Spinal cord (tissue), 10 donors: ENCODE data around the gene KIRREL3. TPM values are rescaled to one million over a fixed set of nuclear protein-coding genes. Genes with fewer than 3 reads are reported as not detected.
"Not testable (repeated sequence)": the region's sequence is repeated elsewhere in the genome, so short reads cannot be mapped to it uniquely, and the experiment has no call there.

ENCODE experiments used
- DNase-seq, 6 donors: peaks; one replicate each; pipeline versions ENCODE4 v3.0.0 to v3.0.0-alpha.2; 2013 to 2015; ENCODE audit warnings: low spot score in 6 of 6, low read depth in 4 of 6
- H3K27ac ChIP-seq: one replicate; pipeline ENCODE4 v1.5.1; 2013; ENCODE audit warnings: low read depth, low read length, control low read depth
- H3K27me3 ChIP-seq: one replicate; pipeline ENCODE4 v1.6.1; 2013; ENCODE audit warnings: low read length; ENCODE audit not compliant: control insufficient read depth, insufficient read depth
- H3K36me3 ChIP-seq: one replicate; pipeline ENCODE4 v1.6.1; 2013; ENCODE audit warnings: low read length; ENCODE audit not compliant: control insufficient read depth, insufficient read depth
- H3K4me1 ChIP-seq: one replicate; pipeline ENCODE4 v1.6.1; 2013; ENCODE audit warnings: low read length; ENCODE audit not compliant: control insufficient read depth, insufficient read depth
- H3K4me3 ChIP-seq: one replicate; pipeline ENCODE4 v1.5.1; 2013; ENCODE audit warnings: low read depth, low read length, control low read depth
- H3K9me3 ChIP-seq: one replicate; pipeline ENCODE4 v1.6.1; 2013; ENCODE audit warnings: low read length; ENCODE audit not compliant: control insufficient read depth, insufficient read depth
- WGBS: methylation state at CpG from one replicate; pipeline ENCODE4 v1.1.5; 2013; ENCODE audit warnings: missing lambda C conversion rate; ENCODE audit not compliant: insufficient coverage; 5-methylcytosine and 5-hydroxymethylcytosine counted together
- polyA plus RNA-seq, 2 donors: library from polyadenylated mRNA; unstranded; fragments of 120-200 nt; gene quantifications; one replicate each; pipeline ENCODE4 v1.2.1, GENCODE V29; 2013; ENCODE audit not compliant: insufficient read length in 2 of 2
- total RNA-seq, 2 donors: library from RNA; depleted of rRNA in 1 of 2; stranded (reverse); fragments of 120-200 nt in 1 of 2; fragments of >200 nt in 1 of 2; gene quantifications; one replicate each; pipeline versions ENCODE4 v1.2.3 to v1.2.4, GENCODE V29; 2013 to 2014
- donor health status: healthy.

Gene KIRREL3
- total and polyA plus RNA-seq, 4 donors, result 10.0 to 58.1 (median 31.7) TPM

DNA sequence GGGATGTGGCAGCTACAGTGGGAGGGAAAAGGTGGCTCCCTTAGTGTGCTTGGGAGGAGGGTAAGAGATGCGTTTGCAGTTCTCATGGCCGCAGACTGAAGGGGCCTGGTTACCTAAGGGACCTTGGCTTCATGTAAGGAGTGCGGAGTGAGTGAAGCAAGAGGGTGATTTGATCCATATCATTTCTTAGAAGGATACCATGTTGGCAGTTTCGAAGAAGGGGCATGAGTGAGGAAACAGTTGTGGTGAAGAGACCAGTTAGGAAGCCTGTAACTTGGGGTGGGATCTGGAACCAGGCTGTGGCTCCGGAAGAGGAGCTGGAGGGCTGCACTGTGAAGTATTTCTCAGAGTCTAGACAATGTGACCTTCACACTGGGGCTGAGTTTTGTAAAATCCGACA is 600.1 kb downstream of the KIRREL3 start:
- WGBS, result 92% methylated on average over 6 of the region's 6 CpGs
- Histone ChIP-seq H3K4me1 (peaks cover 4% of the 10 kb centered on the region), H3K4me3 (no peak overlapping the region), H3K27ac (no peak overlapping the region), H3K27me3 (no peaks in the 10 kb centered on the region), H3K36me3 (no peaks in the 10 kb centered on the region), H3K9me3 (no peaks in the 10 kb centered on the region)
- DNase-seq, result no peak

DNA sequence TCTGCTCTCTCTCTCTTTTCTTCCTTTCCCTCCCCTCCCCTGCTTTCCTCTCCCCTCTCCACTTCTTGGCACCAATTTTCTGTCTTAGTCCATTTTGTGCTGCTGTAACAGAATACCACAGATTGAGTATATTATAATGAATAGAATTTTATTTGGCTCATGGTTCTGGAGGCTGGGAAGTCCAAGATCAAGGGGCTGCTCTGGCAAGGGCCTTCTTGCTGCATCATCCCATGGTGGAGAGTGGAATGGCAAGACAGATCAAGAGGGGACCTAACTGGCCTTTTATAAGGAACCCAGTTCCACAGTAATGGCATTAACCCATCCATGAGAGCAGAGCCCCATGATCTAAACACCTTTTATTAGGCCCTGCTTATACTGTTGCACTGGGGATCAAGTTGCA is 600.6 kb downstream of the KIRREL3 start:
- H3K27ac ChIP-seq, result no peak overlapping the region
- H3K4me1 ChIP-seq, result peaks cover 8% of the 10 kb centered on the region

DNA sequence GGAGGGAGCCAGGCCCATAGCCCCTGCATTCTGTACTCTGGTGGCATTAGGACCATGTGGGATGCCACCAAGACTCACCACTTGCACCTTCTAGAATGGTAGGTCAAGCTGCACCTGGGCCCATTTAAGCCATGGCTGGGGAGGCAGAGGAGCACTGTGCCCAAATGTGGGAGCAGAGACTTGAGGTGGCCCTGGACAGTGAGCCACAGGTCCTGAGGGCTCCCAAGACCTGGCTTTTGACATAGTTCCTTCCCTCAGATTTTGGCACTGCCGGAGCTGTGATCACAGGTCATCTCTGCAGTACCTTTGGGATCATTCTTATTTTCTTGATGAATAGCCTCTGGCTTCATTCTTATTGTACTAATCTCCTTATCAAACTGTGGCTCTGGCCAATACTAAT is 601.8 kb downstream of the KIRREL3 start:
- 100% methylated on average over 1 of the region's 1 CpG for WGBS
- no peak for DNase-seq
- Histone ChIP-seq H3K9me3 (no peaks in the 10 kb centered on the region), H3K27me3 (no peaks in the 10 kb centered on the region), H3K36me3 (no peaks in the 10 kb centered on the region), H3K4me3 (no peak overlapping the region), H3K27ac (no peak overlapping the region), H3K4me1 (peaks cover 17% of the 10 kb centered on the region)

More for the DNA sequence above, 600.6 kb downstream of the KIRREL3 start:
- H3K27me3 ChIP-seq, result no peaks in the 10 kb centered on the region
- H3K4me3 ChIP-seq, result no peak overlapping the region
- no peak for DNase-seq
- H3K9me3 ChIP-seq, result no peaks in the 10 kb centered on the region
- no peaks in the 10 kb centered on the region for H3K36me3 ChIP-seq

DNA sequence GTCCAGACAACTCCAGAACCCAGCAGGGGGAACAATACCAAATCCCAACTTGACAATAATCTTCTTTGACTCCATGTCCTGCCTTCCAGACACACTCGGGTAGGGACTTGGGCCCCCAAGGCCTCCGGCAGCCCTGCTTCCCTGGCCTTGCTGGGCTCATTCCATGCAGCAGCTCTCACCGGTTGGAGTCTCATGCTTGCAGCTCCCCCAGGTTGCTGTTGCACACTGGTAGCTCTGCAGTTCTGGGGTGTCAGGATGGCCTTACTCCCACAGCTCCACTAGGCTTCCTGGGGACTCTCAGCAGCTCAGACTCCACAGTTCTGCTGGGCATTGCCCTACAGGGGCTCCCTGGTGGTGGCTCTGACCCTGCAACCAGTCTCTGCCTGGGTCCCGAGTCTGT is 602.3 kb downstream of the KIRREL3 start:
- peaks cover 18% of the 10 kb centered on the region for H3K4me1 ChIP-seq
- no peak overlapping the region for H3K4me3 ChIP-seq
- no peak for DNase-seq
- no peak overlapping the region for H3K27ac ChIP-seq
- H3K27me3 ChIP-seq, result no peaks in the 10 kb centered on the region
- H3K36me3 ChIP-seq, result no peaks in the 10 kb centered on the region
- WGBS, result 98% methylated on average over 4 of the region's 4 CpGs
- no peaks in the 10 kb centered on the region for H3K9me3 ChIP-seq

DNA sequence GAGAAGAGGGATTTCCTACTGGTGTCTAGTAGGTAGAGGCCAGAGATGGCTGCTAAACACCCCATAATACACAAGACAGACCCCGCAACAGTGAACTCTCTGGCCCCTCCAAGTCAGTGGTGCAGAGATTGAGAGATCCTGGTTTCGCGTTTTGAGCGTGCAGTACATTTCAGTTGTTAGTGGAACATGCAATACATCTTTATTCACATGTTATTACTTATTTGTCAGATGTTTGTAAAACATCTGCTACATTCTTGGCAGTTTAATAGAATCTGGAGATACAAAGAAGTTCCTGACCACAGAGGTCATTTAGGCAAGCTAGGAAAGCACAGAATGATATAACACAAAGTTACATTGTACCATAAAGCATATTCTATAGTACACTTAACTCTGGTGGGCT is 603.6 kb downstream of the KIRREL3 start:
- H3K27ac ChIP-seq, result no peak overlapping the region
- H3K36me3 ChIP-seq, result no peaks in the 10 kb centered on the region
- no CpG with 5 or more reads among the region's 4 CpGs for WGBS
- DNase-seq, result no peak
- H3K27me3 ChIP-seq, result no peaks in the 10 kb centered on the region
- no peak overlapping the region for H3K4me3 ChIP-seq
- H3K4me1 ChIP-seq, result peaks cover 31% of the 10 kb centered on the region
- H3K9me3 ChIP-seq, result no peaks in the 10 kb centered on the region

DNA sequence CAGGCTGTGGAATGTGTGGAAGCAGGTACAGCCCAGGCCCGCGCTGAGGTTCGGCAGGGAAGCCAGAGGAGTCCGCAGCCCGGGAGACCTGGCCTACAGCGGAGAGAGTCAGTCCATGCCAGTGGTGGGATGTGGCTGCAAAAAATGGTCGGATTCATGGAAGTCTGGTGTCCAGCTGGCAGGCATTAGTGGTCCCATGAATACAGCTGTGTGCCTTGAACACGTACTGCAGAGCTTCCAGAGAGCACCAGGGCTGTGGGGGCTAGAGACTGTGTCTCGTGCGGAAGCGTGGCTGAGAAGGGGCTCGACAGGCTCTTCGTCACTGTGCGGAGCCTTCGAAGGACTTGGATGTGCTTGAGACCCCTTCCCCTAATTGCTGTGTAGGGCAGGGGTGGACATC is 604.3 kb downstream of the KIRREL3 start:
- 89% methylated on average over 8 of the region's 15 CpGs for WGBS
- peaks cover 38% of the 10 kb centered on the region for H3K4me1 ChIP-seq
- H3K9me3 ChIP-seq, H3K36me3 ChIP-seq, H3K27ac ChIP-seq, H3K27me3 ChIP-seq, DNase-seq, H3K4me3 ChIP-seq: not testable (repeated sequence)

DNA sequence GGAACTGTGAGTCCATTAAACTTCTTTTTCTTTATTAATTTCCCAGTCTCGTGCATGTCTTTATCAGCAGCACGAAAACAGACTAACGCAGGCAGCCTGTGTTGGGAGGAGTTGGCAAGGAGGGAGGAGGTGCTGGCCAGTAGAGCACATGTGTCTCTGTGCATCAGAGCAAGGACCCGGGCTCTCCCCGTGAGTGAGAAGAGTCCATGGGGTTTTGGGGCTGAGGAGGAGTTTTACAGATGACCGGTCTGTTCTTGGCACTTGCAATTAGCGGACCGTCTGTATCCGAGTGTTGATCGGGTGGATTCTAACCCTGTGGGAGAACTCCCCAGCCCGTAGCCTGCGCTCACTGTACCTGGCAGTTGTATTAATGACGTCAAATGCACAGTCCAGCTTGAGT is 604.8 kb downstream of the KIRREL3 start:
- H3K36me3 ChIP-seq, H3K9me3 ChIP-seq, H3K4me3 ChIP-seq, H3K27me3 ChIP-seq, H3K27ac ChIP-seq, DNase-seq: not testable (repeated sequence)
- WGBS, result 60% methylated on average over 1 of the region's 13 CpGs
- H3K4me1 ChIP-seq, result peaks cover 40% of the 10 kb centered on the region

DNA sequence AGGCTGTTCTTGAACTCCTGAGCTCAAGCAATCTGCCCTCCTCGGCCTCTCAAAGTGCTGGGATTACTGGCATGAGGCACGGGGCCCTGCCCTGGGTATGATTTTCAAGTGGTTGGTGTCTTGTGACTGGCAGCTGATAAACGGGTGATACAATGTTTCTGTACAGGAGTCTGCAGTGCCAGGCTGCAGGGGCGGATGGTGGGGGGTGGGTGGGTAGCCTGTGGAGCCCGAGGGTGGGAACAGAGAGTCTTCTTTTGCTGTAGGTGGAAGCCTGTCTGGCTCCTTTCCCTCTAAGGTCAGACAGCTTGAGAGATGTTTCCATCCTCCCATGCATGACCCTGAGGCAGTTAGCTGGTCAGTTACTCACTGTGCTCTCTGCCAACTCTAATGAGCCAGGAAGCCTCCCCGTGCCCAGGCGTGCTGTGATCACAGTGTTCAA is 605.9 kb downstream of the KIRREL3 start:
- not testable (repeated sequence) for H3K4me3 ChIP-seq, DNase-seq, H3K9me3 ChIP-seq, H3K36me3 ChIP-seq, H3K27ac ChIP-seq, H3K27me3 ChIP-seq
- WGBS, result 88% methylated on average over 1 of the region's 7 CpGs
- peaks cover 40% of the 10 kb centered on the region for H3K4me1 ChIP-seq

DNA sequence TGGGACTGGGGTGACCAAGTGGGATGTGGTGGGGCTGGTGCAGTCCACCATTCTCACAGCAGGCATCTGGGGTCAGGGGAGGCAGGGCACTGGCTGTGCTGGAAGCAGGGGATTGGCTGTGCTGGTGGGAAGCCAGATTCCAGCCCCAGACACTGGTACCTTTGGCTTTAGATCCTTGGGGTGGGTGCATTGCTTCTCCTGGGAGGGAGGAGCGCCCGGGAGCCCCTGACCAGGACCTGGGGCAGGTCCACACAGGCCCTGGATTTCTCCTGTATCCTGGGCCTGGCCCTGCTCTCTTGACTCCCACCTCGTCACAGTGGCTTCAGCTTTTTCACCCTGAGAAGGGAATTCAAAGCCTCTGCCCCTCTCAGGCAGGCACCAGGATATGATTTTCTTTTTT is 606.5 kb downstream of the KIRREL3 start:
- no peaks in the 10 kb centered on the region for H3K9me3 ChIP-seq
- H3K27me3 ChIP-seq, result no peaks in the 10 kb centered on the region
- no peak overlapping the region for H3K27ac ChIP-seq
- no peak overlapping the region for H3K4me3 ChIP-seq
- 93% methylated on average over 3 of the region's 3 CpGs for WGBS
- peaks cover 40% of the 10 kb centered on the region for H3K4me1 ChIP-seq
- no peak for DNase-seq
- no peaks in the 10 kb centered on the region for H3K36me3 ChIP-seq

DNA sequence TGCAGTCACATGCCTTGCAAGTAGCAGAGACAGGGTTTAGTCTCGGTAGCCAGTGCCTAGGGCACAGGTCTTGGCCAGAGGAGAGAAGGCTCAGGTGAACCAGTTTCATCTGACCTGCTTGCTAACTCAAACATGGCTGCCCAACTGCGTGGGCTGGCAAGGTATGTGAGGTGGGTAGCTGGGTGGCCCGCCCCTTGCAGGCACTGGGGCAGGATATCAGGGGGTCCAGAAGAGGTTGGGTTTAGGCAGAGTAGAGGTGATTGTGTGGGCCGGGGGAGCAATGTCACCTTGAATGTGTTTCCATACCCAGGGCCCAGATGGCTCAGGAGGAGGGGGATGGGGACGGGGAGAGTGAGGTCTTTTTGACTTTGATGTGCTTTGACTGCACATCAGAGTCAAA is 607.4 kb downstream of the KIRREL3 start:
- no peak overlapping the region for H3K27ac ChIP-seq
- no peaks in the 10 kb centered on the region for H3K27me3 ChIP-seq
- WGBS, result 96% methylated on average over 3 of the region's 5 CpGs
- no peaks in the 10 kb centered on the region for H3K36me3 ChIP-seq
- no peaks in the 10 kb centered on the region for H3K9me3 ChIP-seq
- H3K4me1 ChIP-seq, result peaks cover 40% of the 10 kb centered on the region
- DNase-seq, result no peak
- no peak overlapping the region for H3K4me3 ChIP-seq
